ENCODE data around the gene MAPK9.

MAPK9 gene

GRCh38 chr5:180334751-180335613 lies 43.1 kb upstream of the MAPK9 start:
- Histone ChIP-seq H3K4me2 (ENCODE audit: insufficient read depth, low read length) (no peak overlapping the region), H3K36me3 (ENCODE audit: insufficient read depth, low read length) (no peaks in the 10 kb centered on the region), H3K4me3 (ENCODE audit: low read depth in 1 of 2, low read length in 2 of 2) (no peak overlapping the region), H3K27me3 (ENCODE audit: insufficient read depth, low read length, poor library complexity) (no peaks in the 10 kb centered on the region), H4K20me1 (ENCODE audit: insufficient read depth, low read length) (no peaks in the 10 kb centered on the region), H3K79me2 (ENCODE audit: insufficient read depth, low read length) (no peaks in the 10 kb centered on the region), H3K9me3 (ENCODE audit: insufficient read depth, low read length, severe bottlenecking) (no peaks in the 10 kb centered on the region), H2AFZ (ENCODE audit: low read depth, low read length) (no peak overlapping the region), H3K27ac (ENCODE audit: low read length) (no peak overlapping the region), H3K9ac (ENCODE audit: low read depth, low read length) (no peak overlapping the region), H3K4me1 (ENCODE audit: insufficient read depth, low read length) (no peaks in the 10 kb centered on the region)
- TF ChIP-seq CTCF (IDR thresholded peaks at IDR 0.05; ENCODE audit: borderline replicate concordance, extremely low read depth, low read length, poor library complexity, severe bottlenecking) = no peak
- TF ChIP-seq EZH2 (IDR thresholded peaks at IDR 0.05; ENCODE audit: borderline replicate concordance, low read depth, low read length, severe bottlenecking) = no peak
- DNase-seq = no peak
- no peak for ATAC-seq (ENCODE audit: insufficient read depth, low read depth)

- DNase-seq (no peak), ATAC-seq (ENCODE audit: insufficient read depth, low read depth) (no peak)
- no peak overlapping the region for H3K9ac ChIP-seq (ENCODE audit: low read depth, low read length)
- no peak overlapping the region for H3K27ac ChIP-seq (ENCODE audit: low read length)
- no peaks in the 10 kb centered on the region for H3K27me3 ChIP-seq (ENCODE audit: insufficient read depth, low read length, poor library complexity)
- H2AFZ ChIP-seq (ENCODE audit: low read depth, low read length) = no peak overlapping the region
- no peak overlapping the region for H3K4me3 ChIP-seq (ENCODE audit: low read depth in 1 of 2, low read length in 2 of 2)
- H3K4me2 ChIP-seq (ENCODE audit: insufficient read depth, low read length) = no peak overlapping the region
- H4K20me1 ChIP-seq (ENCODE audit: insufficient read depth, low read length) = no peaks in the 10 kb centered on the region
- H3K36me3 ChIP-seq (ENCODE audit: insufficient read depth, low read length) = no peaks in the 10 kb centered on the region
- no peaks in the 10 kb centered on the region for H3K9me3 ChIP-seq (ENCODE audit: insufficient read depth, low read length, severe bottlenecking)
- H3K4me1 ChIP-seq (ENCODE audit: insufficient read depth, low read length) = no peaks in the 10 kb centered on the region
- TF ChIP-seq CTCF (IDR thresholded peaks at IDR 0.05; ENCODE audit: borderline replicate concordance, extremely low read depth, low read length, poor library complexity, severe bottlenecking) (no peak), EZH2 (IDR thresholded peaks at IDR 0.05; ENCODE audit: borderline replicate concordance, low read depth, low read length, severe bottlenecking) (no peak)
- no peaks in the 10 kb centered on the region for H3K79me2 ChIP-seq (ENCODE audit: insufficient read depth, low read length)
Observed at GRCh38 chr5:180334176-180334575, 42.3 kb upstream of the MAPK9 start.

GRCh38 chr5:180333661-180334060 lies 41.8 kb upstream of the MAPK9 start:
- TF ChIP-seq EZH2 (IDR thresholded peaks at IDR 0.05; ENCODE audit: borderline replicate concordance, low read depth, low read length, severe bottlenecking) (no peak), CTCF (IDR thresholded peaks at IDR 0.05; ENCODE audit: borderline replicate concordance, extremely low read depth, low read length, poor library complexity, severe bottlenecking) (no peak)
- H3K9me3 ChIP-seq (ENCODE audit: insufficient read depth, low read length, severe bottlenecking) = no peaks in the 10 kb centered on the region
- no peak overlapping the region for H2AFZ ChIP-seq (ENCODE audit: low read depth, low read length)
- no peaks in the 10 kb centered on the region for H3K27me3 ChIP-seq (ENCODE audit: insufficient read depth, low read length, poor library complexity)
- no peaks in the 10 kb centered on the region for H3K36me3 ChIP-seq (ENCODE audit: insufficient read depth, low read length)
- no peak overlapping the region for H3K27ac ChIP-seq (ENCODE audit: low read length)
- H3K4me2 ChIP-seq (ENCODE audit: insufficient read depth, low read length) = no peak overlapping the region
- no peaks in the 10 kb centered on the region for H3K79me2 ChIP-seq (ENCODE audit: insufficient read depth, low read length)
- DNase-seq = no peak
- no peak overlapping the region for H3K4me3 ChIP-seq (ENCODE audit: low read depth in 1 of 2, low read length in 2 of 2)
- no peaks in the 10 kb centered on the region for H3K4me1 ChIP-seq (ENCODE audit: insufficient read depth, low read length)
- ATAC-seq (ENCODE audit: insufficient read depth, low read depth) = no peak
- no peaks in the 10 kb centered on the region for H4K20me1 ChIP-seq (ENCODE audit: insufficient read depth, low read length)
- H3K9ac ChIP-seq (ENCODE audit: low read depth, low read length) = no peak overlapping the region
